IMR-90 (cell line): ENCODE data around the gene MAGI1. TPM values are rescaled to one million over a fixed set of nuclear protein-coding genes. Genes with fewer than 3 reads are reported as not detected.

Experiments
- ATAC-seq: fragments of 200-7000 bp; cut with Tn5 transposase; 2 replicates; pipeline ENCODE4 v1.9.1; 2020; ENCODE audit warnings: low read depth, mild to moderate bottlenecking, moderate library complexity
- BruUV-seq: library from RNA; stranded (reverse); fragments of 400-500 nt; replicated peaks from 2 replicates; lab custom pipeline; 2021; lab: Mats Ljungman, UMichigan
- CTCF ChIA-PET: fragments of 300-600 bp; formaldehyde crosslinking; extraction: SDS; loops from one replicate; lab custom pipeline; 2021; ENCODE audit warnings: antibody characterized with exemption; lab: Yijun Ruan, JAX
- POLR2A ChIA-PET: fragments of 300-600 bp; sonication (Branson Sonifier 250); formaldehyde crosslinking; loops from one replicate; lab custom pipeline; 2022; ENCODE audit warnings: antibody characterized with exemption; ENCODE audit not compliant: unreplicated experiment; lab: Charles Lee
- DNase-seq: peaks from one replicate; pipeline ENCODE4 v3.0.0; 2013
- H2AFZ ChIP-seq: replicated peaks from 2 replicates; pipeline ENCODE3; 2013; ENCODE audit warnings: low read length, mild to moderate bottlenecking; ENCODE audit not compliant: poor library complexity
- H2AK5ac ChIP-seq: 2 replicates; pipeline ENCODE4 v1.6.1; 2013; ENCODE audit warnings: low read depth, low read length, inconsistent platforms
- H2AK9ac ChIP-seq: replicated peaks from 2 replicates; pipeline ENCODE3; 2013; ENCODE audit warnings: mild to moderate bottlenecking, low read depth, low read length, moderate library complexity; ENCODE audit not compliant: poor library complexity
- H2BK120ac ChIP-seq: 2 replicates; pipeline ENCODE4 v1.6.1; 2013; ENCODE audit warnings: low read depth, low read length, inconsistent platforms
- H2BK15ac ChIP-seq: 3 replicates; pipeline ENCODE4 v1.6.1; 2013; ENCODE audit warnings: low read depth, low read length, inconsistent platforms
- H2BK20ac ChIP-seq: 2 replicates; pipeline ENCODE4 v1.6.1; 2013; ENCODE audit warnings: low read depth, mild to moderate bottlenecking, inconsistent platforms, low read length, moderate library complexity
- H2BK5ac ChIP-seq: 2 replicates; pipeline ENCODE4 v1.6.1; 2013; ENCODE audit warnings: mild to moderate bottlenecking, low read depth, low read length, inconsistent platforms; ENCODE audit not compliant: poor library complexity, severe bottlenecking
- H3K14ac ChIP-seq: replicated peaks from 2 replicates; pipeline ENCODE4 v1.6.1; 2013; ENCODE audit warnings: low read depth, low read length, inconsistent platforms
- H3K18ac ChIP-seq: 2 replicates; pipeline ENCODE4 v1.6.1; 2013; ENCODE audit warnings: low read depth, low read length, control low read depth
- H3K23ac ChIP-seq: 2 replicates; pipeline ENCODE4 v1.6.1; 2013; ENCODE audit warnings: low read depth, low read length, inconsistent platforms
- H3K27ac ChIP-seq: 2 replicates; pipeline ENCODE4 v1.5.1; 2013; ENCODE audit warnings: mild to moderate bottlenecking, control low read depth, low read length; ENCODE audit not compliant: insufficient read depth
- H3K27me3 ChIP-seq: 2 replicates; pipeline ENCODE4 v1.6.1; 2013; ENCODE audit warnings: low read length; ENCODE audit not compliant: control insufficient read depth, insufficient read depth
- H3K36me3 ChIP-seq: 2 replicates; pipeline ENCODE4 v1.6.1; 2013; ENCODE audit warnings: low read length, mixed read lengths; ENCODE audit not compliant: control insufficient read depth, insufficient read depth
- H3K4ac ChIP-seq: 2 replicates; pipeline ENCODE4 v1.6.1; 2013; ENCODE audit warnings: low read depth, low read length, inconsistent platforms
- H3K4me1 ChIP-seq: 2 replicates; pipeline ENCODE4 v1.6.1; 2013; ENCODE audit warnings: low read length, mixed read lengths; ENCODE audit not compliant: control insufficient read depth, insufficient read depth
- H3K4me2 ChIP-seq: 2 replicates; pipeline ENCODE4 v1.6.1; 2013; ENCODE audit warnings: low read depth, mild to moderate bottlenecking, control low read depth, low read length, moderate library complexity
- H3K4me3 ChIP-seq: 2 replicates; pipeline ENCODE4 v1.5.1; 2013; ENCODE audit warnings: low read depth, mild to moderate bottlenecking, control low read depth, low read length, moderate library complexity; ENCODE audit not compliant: insufficient read depth
- H3K56ac ChIP-seq: 2 replicates; pipeline ENCODE4 v1.6.1; 2013; ENCODE audit warnings: low read length, inconsistent platforms; ENCODE audit not compliant: insufficient read depth; ENCODE audit errors: extremely low read depth
- H3K79me1 ChIP-seq, 2 experiments: 2 replicates each; pipeline ENCODE4 v1.6.1; 2013; ENCODE audit warnings: low read length in 2 of 2, inconsistent platforms in 1 of 2, low read depth in 1 of 2
- H3K9ac ChIP-seq: 2 replicates; pipeline ENCODE4 v1.6.1; 2013; ENCODE audit warnings: low read depth, low read length, control low read depth
- H3K9me1 ChIP-seq: 2 replicates; pipeline ENCODE4 v1.6.1; 2013; ENCODE audit warnings: low read length, inconsistent platforms; ENCODE audit not compliant: insufficient read depth
- H3K9me3 ChIP-seq: 2 replicates; pipeline ENCODE4 v1.6.1; 2013; ENCODE audit warnings: low read length; ENCODE audit not compliant: control insufficient read depth, insufficient read depth
- H4K20me1 ChIP-seq: 2 replicates; pipeline ENCODE4 v1.6.1; 2013; ENCODE audit warnings: low read length, inconsistent platforms; ENCODE audit not compliant: insufficient read depth
- H4K5ac ChIP-seq: 2 replicates; pipeline ENCODE4 v1.6.1; 2013; ENCODE audit warnings: mild to moderate bottlenecking, low read depth, low read length, control low read depth
- H4K8ac ChIP-seq, 2 experiments: 2 replicates each; pipeline ENCODE4 v1.6.1; 2013; ENCODE audit warnings: low read depth in 2 of 2, low read length in 2 of 2, control low read depth in 1 of 2, inconsistent platforms in 1 of 2
- H4K91ac ChIP-seq: 2 replicates; pipeline ENCODE4 v1.6.1; 2013; ENCODE audit warnings: low read depth, low read length, inconsistent platforms; ENCODE audit not compliant: insufficient read depth
- MAFK ChIP-seq: IDR thresholded peaks from 2 replicates; pipeline ENCODE4 v1.6.1; 2012; ENCODE audit warnings: low read depth, low read length, improper control_type of control experiment
- MAZ ChIP-seq: IDR thresholded peaks from 2 replicates; pipeline ENCODE4 v1.6.1; 2012; ENCODE audit warnings: low read depth, mild to moderate bottlenecking, low read length, improper control_type of control experiment, moderate library complexity, borderline replicate concordance
- WGBS, 2 experiments: methylation state at CpG; one replicate each; pipeline versions ENCODE4 v1.1.5 to v1.1.7; 2013; ENCODE audit warnings: missing lambda C conversion rate in 2 of 2; ENCODE audit not compliant: insufficient read length in 1 of 2; ENCODE audit errors: extremely low coverage in 2 of 2; 5-methylcytosine and 5-hydroxymethylcytosine counted together
- dilution Hi-C: fragments of 300-500 bp; cut with HindIII; formaldehyde crosslinking; loops from one replicate; pipeline ENCODE4 v1.14.3; 2018; ENCODE audit warnings: low sequenced_read_pairs; ENCODE audit not compliant: unreplicated experiment
- in situ Hi-C: fragments of 300-500 bp; cut with MboI; formaldehyde crosslinking; loops from 3 replicates; pipeline ENCODE4 v1.14.3; 2019; ENCODE audit warnings: low sequenced_read_pairs, inconsistent platforms, mixed read lengths
- intact Hi-C: fragments of 100-400 bp; cut with micrococcal nuclease; formaldehyde crosslinking; loops from 2 replicates; pipeline ENCODE4 v1.10.0; 2022
- polyA plus RNA-seq, 3 experiments: library from polyadenylated mRNA; depleted of rRNA; stranded (reverse); fragments of >200 nt; gene quantifications; 2 replicates each; pipeline ENCODE4 v1.2.3, GENCODE V29; 2012; ENCODE audit warnings: low replicate concordance in 1 of 3
- total RNA-seq: library from RNA; depleted of rRNA; stranded (reverse); fragments of >200 nt; gene quantifications from 2 replicates; pipeline ENCODE4 v1.2.3, GENCODE V29; 2012

Gene MAGI1
- total and polyA plus RNA-seq, 2 of the 4 experiments (the other 2 are of a cell fraction): 14.5 to 24.2 TPM

DNA sequence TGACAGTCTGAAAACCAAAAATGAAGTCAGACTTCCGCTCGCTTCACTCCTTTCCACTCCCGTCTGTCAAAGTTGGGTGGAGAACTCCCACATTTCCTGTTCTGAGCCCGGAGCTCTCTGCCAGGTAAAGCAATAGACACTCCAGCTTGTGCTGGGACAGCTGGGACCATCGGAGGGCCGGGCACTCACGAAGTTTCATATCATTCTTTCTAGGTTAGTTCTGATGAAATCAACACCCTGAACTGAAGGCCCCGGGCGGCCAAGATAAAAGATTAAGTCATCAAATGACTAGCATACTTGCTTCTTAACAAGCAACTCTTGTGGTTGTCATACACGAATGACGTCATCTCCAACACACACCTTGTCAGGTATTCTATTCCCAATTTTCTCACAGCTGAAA, 42.1 kb downstream of the MAGI1 start:
- H2AK5ac ChIP-seq: no peak overlapping the region
- DNase-seq (no peak), ATAC-seq (no peak)
- H4K8ac ChIP-seq: no peak overlapping the region
- no peak overlapping the region for H3K4me2 ChIP-seq
- no peak overlapping the region for H3K9ac ChIP-seq
- H4K20me1 ChIP-seq: peaks cover 24% of the 10 kb centered on the region; the same call in 1 of the 2 replicates
- no peak overlapping the region for H3K18ac ChIP-seq
- H4K5ac ChIP-seq: no peak overlapping the region
- in situ Hi-C loops: no loop called here
- no peak overlapping the region for H2AK9ac ChIP-seq
- no peaks in the 10 kb centered on the region for H3K9me3 ChIP-seq
- H2BK15ac ChIP-seq: no peak overlapping the region
- peaks cover 36 to 58% of the 10 kb centered on the region in 2 experiments for H3K79me1 ChIP-seq
- ChIA-PET POLR2A (no interaction called here), CTCF (no interaction called here)
- H3K27me3 ChIP-seq: no peaks in the 10 kb centered on the region
- no peak overlapping the region for H3K14ac ChIP-seq
- H2AFZ ChIP-seq: no peak overlapping the region
- no peak overlapping the region for H2BK120ac ChIP-seq
- H2BK5ac ChIP-seq: no peak overlapping the region
- H3K4me1 ChIP-seq: peaks cover 6% of the 10 kb centered on the region
- TF ChIP-seq MAFK (no peak), MAZ (no peak)
- dilution Hi-C loops: no loop called here
- no peaks in the 10 kb centered on the region for H3K36me3 ChIP-seq
- intact Hi-C loops: no loop called here
- H3K23ac ChIP-seq: no peak overlapping the region
- H3K27ac ChIP-seq: no peak overlapping the region
- no peak overlapping the region for H4K91ac ChIP-seq
- H3K4ac ChIP-seq: no peak overlapping the region
- 87% methylated on average over 6 of the region's 11 CpGs; no CpG with 5 or more reads in 1 of the 2 experiments for WGBS, 2 experiments
- H3K4me3 ChIP-seq: no peak overlapping the region
- H2BK20ac ChIP-seq: no peak overlapping the region
- no TSS peak for BruUV-seq
- H3K56ac ChIP-seq: no peak overlapping the region
- H3K9me1 ChIP-seq: peaks cover 8% of the 10 kb centered on the region
